ENCODE results near the gene HAPLN1. TPM values are rescaled to one million over a fixed set of nuclear protein-coding genes. Genes with fewer than 3 reads are reported as not detected.

Gene HAPLN1
- total RNA-seq, 2 experiments from 2014 or later, result not detected

- intact Hi-C loops (cut with micrococcal nuclease), result no loop called here
- ChIA-PET CTCF (no interaction called here), POLR2A (no interaction called here)
- H3K36me3 Mint-ChIP-seq (ENCODE audit: low read depth), result no peaks in the 10 kb centered on the region
- no peak overlapping the region for H3K27ac Mint-ChIP-seq
- H3K9me3 Mint-ChIP-seq, result peaks cover 8% of the 10 kb centered on the region
- DNase-seq, result no peak
- no peak overlapping the region for H3K4me3 Mint-ChIP-seq
- H3K4me1 Mint-ChIP-seq (ENCODE audit: low read depth), result no peaks in the 10 kb centered on the region
- TF ChIP-seq CTCF (IDR thresholded peaks at IDR 0.05), result no peak
- H3K27me3 Mint-ChIP-seq, result no peaks in the 10 kb centered on the region
- ATAC-seq, result no peak
Measured at GRCh38 chr5:83751201-83751600, 30.5 kb upstream of the HAPLN1 start.

- POLR2A ChIA-PET, result no interaction called here
- Mint-ChIP-seq H3K36me3 (ENCODE audit: low read depth) (no peaks in the 10 kb centered on the region), H3K9me3 (peaks cover 8% of the 10 kb centered on the region), H3K27me3 (no peaks in the 10 kb centered on the region), H3K27ac (no peak overlapping the region), H3K4me1 (ENCODE audit: low read depth) (no peaks in the 10 kb centered on the region), H3K4me3 (no peak overlapping the region)
- CTCF ChIA-PET, result no interaction called here
- DNase-seq (no peak), ATAC-seq (no peak)
- intact Hi-C loops (cut with micrococcal nuclease), result no loop called here
- TF ChIP-seq CTCF (IDR thresholded peaks at IDR 0.05), result no peak
Measured at GRCh38 chr5:83750749-83751148, 30.1 kb upstream of the HAPLN1 start.

- CTCF ChIA-PET, result interaction anchor here (1.0 kb wide), 1 partner anchor 27 kb away, joined by 4 read pairs; no protein-coding TSS in a partner anchor
Measured at GRCh38 chr5:83745816-83746215, 25.2 kb upstream of the HAPLN1 start.

GRCh38 chr5:83744821-83745220, 24.2 kb upstream of the HAPLN1 start:
- POLR2A ChIA-PET, result no interaction called here

More at GRCh38 chr5:83745816-83746215, 25.2 kb upstream of the HAPLN1 start:
- no peak for TF ChIP-seq CTCF (IDR thresholded peaks at IDR 0.05)
- no peak for DNase-seq
- H3K4me3 Mint-ChIP-seq, result no peak overlapping the region
- ATAC-seq, result no peak
- H3K9me3 Mint-ChIP-seq, result peaks cover 6% of the 10 kb centered on the region
- H3K27ac Mint-ChIP-seq, result no peak overlapping the region
- H3K27me3 Mint-ChIP-seq, result peaks cover 2% of the 10 kb centered on the region
- POLR2A ChIA-PET, result no interaction called here
- no peaks in the 10 kb centered on the region for H3K36me3 Mint-ChIP-seq (ENCODE audit: low read depth)
- H3K4me1 Mint-ChIP-seq (ENCODE audit: low read depth), result no peaks in the 10 kb centered on the region
- intact Hi-C loops (cut with micrococcal nuclease), result no loop called here

GRCh38 chr5:83742089-83742488, 21.4 kb upstream of the HAPLN1 start:
- no peaks in the 10 kb centered on the region for H3K36me3 Mint-ChIP-seq (ENCODE audit: low read depth)
- no peaks in the 10 kb centered on the region for H3K9me3 Mint-ChIP-seq
- ATAC-seq (no peak), DNase-seq (no peak)
- no peaks in the 10 kb centered on the region for H3K4me1 Mint-ChIP-seq (ENCODE audit: low read depth)
- H3K27me3 Mint-ChIP-seq, result peaks cover 2% of the 10 kb centered on the region
- POLR2A ChIA-PET, result no interaction called here
- H3K27ac Mint-ChIP-seq, result no peak overlapping the region
- intact Hi-C loops (cut with micrococcal nuclease), result no loop called here
- CTCF ChIA-PET, result no interaction called here
- no peak overlapping the region for H3K4me3 Mint-ChIP-seq
- no peak for TF ChIP-seq CTCF (IDR thresholded peaks at IDR 0.05)

More at GRCh38 chr5:83744821-83745220, 24.2 kb upstream of the HAPLN1 start:
- Mint-ChIP-seq H3K4me3 (no peak overlapping the region), H3K4me1 (ENCODE audit: low read depth) (no peaks in the 10 kb centered on the region), H3K27me3 (peaks cover 2% of the 10 kb centered on the region), H3K9me3 (peaks cover 6% of the 10 kb centered on the region), H3K36me3 (ENCODE audit: low read depth) (no peaks in the 10 kb centered on the region), H3K27ac (no peak overlapping the region)
- TF ChIP-seq CTCF (IDR thresholded peaks at IDR 0.05), result no peak
- DNase-seq (no peak), ATAC-seq (no peak)
- CTCF ChIA-PET, result no interaction called here
- intact Hi-C loops (cut with micrococcal nuclease), result no loop called here

Measured in activated CD8-positive, alpha-beta T cell treated with anti-CD3 and anti-CD28 coated beads for 36 hours (primary cell).